H1 (cell line): ENCODE measurements around the gene VPS41. TPM values are rescaled to one million over a fixed set of nuclear protein-coding genes. Genes with fewer than 3 reads are reported as not detected.

ENCODE experiments used
- BCL11A ChIP-seq, 2 experiments: IDR thresholded peaks; one replicate each; pipeline ENCODE4 v1.6.1; 2011; ENCODE audit warnings: low read depth in 2 of 2, low read length in 2 of 2, mild to moderate bottlenecking in 2 of 2
- CTBP2 ChIP-seq: IDR thresholded peaks from 2 replicates; pipeline ENCODE4 v1.7.0; 2011; ENCODE audit warnings: borderline replicate concordance, mild to moderate bottlenecking, moderate library complexity, mixed read lengths, low read length; ENCODE audit not compliant: insufficient read depth, insufficient read length
- PHF8 ChIP-seq: fragments of 200-600 bp; sonication (generic); conservative IDR thresholded peaks from 2 replicates; pipeline ENCODE4 v1.7.1; 2012; ENCODE audit warnings: low read depth, mild to moderate bottlenecking, inconsistent platforms, low read length, moderate library complexity
- RBBP5 ChIP-seq: IDR thresholded peaks from 2 replicates; pipeline ENCODE4 v1.7.1; 2012; ENCODE audit warnings: low read depth, mild to moderate bottlenecking, inconsistent platforms, low read length, moderate library complexity, borderline replicate concordance
- polyA plus RNA-seq, 7 experiments: library from polyadenylated mRNA; depleted of rRNA in 3 of 7; stranded (reverse) in 5 of 7; unstranded in 2 of 7; fragments of >200 nt in 5 of 7; fragments of 200-250 nt in 2 of 7; gene quantifications; 1 replicate in 5 of 7; 2 replicates in 1 of 7; 4 replicates in 1 of 7; pipeline versions ENCODE4 v1.2.1 to v1.2.3, GENCODE V29; 2011 to 2013; ENCODE audit warnings: missing spikeins in 2 of 7, mixed read lengths in 2 of 7
- total RNA-seq: library from RNA; stranded (reverse); fragmentation: NEBNext Ultra II Directional; extraction: Animal tissue kit (Norgen Biotek cat#: 25700); gene quantifications from 2 replicates; pipeline ENCODE4 v1.2.1, GENCODE V29; 2021
- TF ChIP-seq, protein P1 (sequence below): IDR thresholded peaks from 2 replicates; pipeline ENCODE4 v1.6.1; 2011; ENCODE audit warnings: low read length, improper control_type of control experiment

The VPS41 gene
- total and polyA plus RNA-seq, 2 of the 8 experiments (the other 6 are each of a cell fraction or from before 2014, with no cell fraction given) = 10.7 to 63.3 TPM

DNA sequence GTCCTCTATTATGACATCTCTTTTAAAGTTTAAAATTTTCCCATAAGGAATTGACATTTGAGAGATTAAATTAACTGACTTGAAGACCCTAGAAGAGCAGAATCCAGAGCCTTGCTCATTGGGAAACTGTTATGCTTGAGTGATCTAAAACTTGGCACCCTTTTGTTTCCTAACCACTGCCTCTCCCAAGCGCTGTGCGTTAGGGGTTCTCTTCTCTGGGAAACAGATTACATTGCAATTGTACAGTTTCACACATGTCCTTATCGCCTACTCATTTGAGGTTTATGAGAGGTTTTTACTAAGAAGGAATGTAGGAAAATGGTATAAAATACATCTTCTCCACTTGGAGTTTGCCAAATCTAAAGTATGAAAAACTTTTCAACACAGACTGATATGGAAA is 151.1 kb downstream of the VPS41 start (continued):
- no peak for TF ChIP-seq RBBP5
- TF ChIP-seq BCL11A (IDR thresholded peaks at IDR 0.05; ENCODE audit: low read depth in 2 of 2, low read length in 2 of 2) = no peak
- TF ChIP-seq PHF8 = no peak
- TF ChIP-seq, protein P1, sequence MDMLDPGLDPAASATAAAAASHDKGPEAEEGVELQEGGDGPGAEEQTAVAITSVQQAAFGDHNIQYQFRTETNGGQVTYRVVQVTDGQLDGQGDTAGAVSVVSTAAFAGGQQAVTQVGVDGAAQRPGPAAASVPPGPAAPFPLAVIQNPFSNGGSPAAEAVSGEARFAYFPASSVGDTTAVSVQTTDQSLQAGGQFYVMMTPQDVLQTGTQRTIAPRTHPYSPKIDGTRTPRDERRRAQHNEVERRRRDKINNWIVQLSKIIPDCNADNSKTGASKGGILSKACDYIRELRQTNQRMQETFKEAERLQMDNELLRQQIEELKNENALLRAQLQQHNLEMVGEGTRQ = no peak
- TF ChIP-seq CTBP2 = no peak
